ENCODE measurements around the gene PHACTR1. TPM values are rescaled to one million over a fixed set of nuclear protein-coding genes. Genes with fewer than 3 reads are reported as not detected.

Gene PHACTR1
- total and polyA plus RNA-seq, 9 of the 15 experiments (the other 6 are each of a cell fraction or from before 2014, with no cell fraction given): 11.5 to 32.6 (median 22.0) TPM

DNA sequence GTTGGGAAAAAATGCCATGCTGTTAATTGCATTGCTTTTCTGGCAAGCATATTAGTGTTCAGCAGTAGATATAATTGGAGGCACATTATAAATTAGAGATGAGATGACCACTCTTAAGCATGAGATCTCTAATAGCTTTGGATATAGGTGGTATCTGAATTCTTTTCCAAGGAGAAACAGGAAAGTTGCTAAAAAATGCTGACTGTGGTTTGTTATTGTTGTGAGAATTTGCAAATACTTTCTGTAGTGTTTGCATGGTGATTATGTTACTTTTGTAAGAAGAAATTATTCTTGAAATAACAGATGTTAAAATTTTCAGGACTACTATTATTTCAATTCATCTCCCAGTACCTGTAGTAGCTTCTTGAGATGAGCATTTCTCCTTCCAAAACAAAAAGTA lies 386.6 kb downstream of the PHACTR1 start:
- Histone ChIP-seq H3K9ac (ENCODE audit: insufficient read depth in 1 of 2, low read depth in 2 of 2, low read length in 2 of 2) (no peak overlapping the region), H3K36me3 (ENCODE audit: control insufficient read depth, insufficient read depth, low read length) (no peaks in the 10 kb centered on the region), H3K9me3 (replicated peaks; ENCODE audit: control insufficient read depth, insufficient read depth, low read depth, low read length) (no peaks in the 10 kb centered on the region), H3K4me3 (no peak overlapping the region), H3K4me1 (replicated peaks in 1 of 2; ENCODE audit: control insufficient read depth in 2 of 2, insufficient read depth in 2 of 2, low read length in 2 of 2) (no peaks in the 10 kb centered on the region), H3K27ac (ENCODE audit: extremely low read depth, low read depth, low read length) (no peak overlapping the region), H3K9me1 (ENCODE audit: control insufficient read depth, insufficient read depth, low read length) (no peaks in the 10 kb centered on the region), H3K4me2 (ENCODE audit: insufficient read depth, low read length) (no peak overlapping the region), H2AFZ (ENCODE audit: low read depth, low read length) (no peak overlapping the region), H3K79me2 (ENCODE audit: control insufficient read depth, insufficient read depth, low read length) (no peaks in the 10 kb centered on the region), H4K20me1 (replicated peaks; ENCODE audit: control insufficient read depth, insufficient read depth, low read length) (no peaks in the 10 kb centered on the region), H3K27me3 (ENCODE audit: control insufficient read depth in 2 of 2, insufficient read depth in 2 of 2, low read length in 2 of 2) (no peaks in the 10 kb centered on the region)
- no peak for FAIRE-seq
- intact Hi-C loops (cut with micrococcal nuclease) (no loop called here), in situ Hi-C loops (cut with MboI) (no loop called here)
- DNase-seq (ENCODE audit: extremely low read depth in 1 of 4, low spot score in 3 of 4): no peak
- ChIA-PET POLR2A (no interaction called here), CTCF (ENCODE audit: low intra/inter-chr PET ratio) (no interaction called here)
- no TSS peak for BruUV-seq (replicated peaks)
- ATAC-seq: no peak
- TF ChIP-seq BMI1 (IDR thresholded peaks at IDR 0.05; ENCODE audit: low read length) (no peak), PTBP1 (IDR thresholded peaks at IDR 0.05; ENCODE audit: low read depth, low read length) (no peak), CBFA2T3 (IDR thresholded peaks at IDR 0.05) (no peak), C11orf30 (IDR thresholded peaks at IDR 0.05; ENCODE audit: low read depth) (peak; percentile 48), ZNF224 (CRISPR knock-in tag; IDR thresholded peaks at IDR 0.05) (no peak), NBN (IDR thresholded peaks at IDR 0.05; ENCODE audit: low read depth) (no peak), ZNF318 (IDR thresholded peaks at IDR 0.05; ENCODE audit: borderline replicate concordance in 1 of 2, low read depth in 1 of 2) (no peak), ZNF586 (CRISPR knock-in tag; conservative IDR thresholded peaks at IDR 0.05) (no peak), MYC (IDR thresholded peaks at IDR 0.05; ENCODE audit: low read depth, low read length) (no peak), MYC (CRISPR knock-in tag; IDR thresholded peaks at IDR 0.05; ENCODE audit: borderline replicate concordance, low read depth) (no peak), SFPQ (IDR thresholded peaks at IDR 0.05; ENCODE audit: low read depth, low read length) (no peak), ZNF639 (CRISPR knock-in tag; conservative IDR thresholded peaks at IDR 0.05 in 1 of 2, IDR thresholded peaks at IDR 0.05 in 1 of 2) (no peak)
